ENCODE measurements around the gene SLC29A3. TPM values are rescaled to one million over a fixed set of nuclear protein-coding genes. Genes with fewer than 3 reads are reported as not detected.

Gene SLC29A3
- total and polyA plus RNA-seq, 2 of the 8 experiments (the other 6 are each of a cell fraction or from before 2014, with no cell fraction given): 14.0 to 24.6 TPM

- TF ChIP-seq CHD7 (IDR thresholded peaks at IDR 0.05; ENCODE audit: insufficient replicate concordance, low read length): no peak
- no peak for TF ChIP-seq RFX5 (IDR thresholded peaks at IDR 0.05; ENCODE audit: borderline replicate concordance, low read depth, low read length)
- TF ChIP-seq TBP (IDR thresholded peaks at IDR 0.05; ENCODE audit: low read depth, low read length): no peak
- TF ChIP-seq KDM1A (IDR thresholded peaks at IDR 0.05; ENCODE audit: borderline replicate concordance, low read length): no peak
- TF ChIP-seq CBX5 (IDR thresholded peaks at IDR 0.05; ENCODE audit: low read depth, low read length): no peak
- no peak for TF ChIP-seq SUZ12 (IDR thresholded peaks at IDR 0.05; ENCODE audit: low read length)
Measured at GRCh38 chr10:71283410-71283809, 35.6 kb upstream of the SLC29A3 start (continued).

Data from H1 (cell line).